ENCODE results near the gene PDXDC1.
"Not testable (repeated sequence)": the region's sequence is repeated elsewhere in the genome, so short reads cannot be mapped to it uniquely, and the experiment has no call there.

The PDXDC1 gene

GRCh38 chr16:15168303-15168702, 193.5 kb downstream of the PDXDC1 start:
- H3K27ac Mint-ChIP-seq; H3K9me3 Mint-ChIP-seq; H3K4me3 Mint-ChIP-seq; ATAC-seq (replicated peaks); H3K4me1 Mint-ChIP-seq; H3K36me3 Mint-ChIP-seq; DNase-seq: not testable (repeated sequence)
- H3K27me3 Mint-ChIP-seq: peaks cover 4 to 19% of the 10 kb centered on the region in 2 donors

- H3K36me3 Mint-ChIP-seq; ATAC-seq (replicated peaks): not testable (repeated sequence)
These were observed 194.3 kb downstream of the PDXDC1 start for GRCh38 chr16:15168953-15169652.

DNA sequence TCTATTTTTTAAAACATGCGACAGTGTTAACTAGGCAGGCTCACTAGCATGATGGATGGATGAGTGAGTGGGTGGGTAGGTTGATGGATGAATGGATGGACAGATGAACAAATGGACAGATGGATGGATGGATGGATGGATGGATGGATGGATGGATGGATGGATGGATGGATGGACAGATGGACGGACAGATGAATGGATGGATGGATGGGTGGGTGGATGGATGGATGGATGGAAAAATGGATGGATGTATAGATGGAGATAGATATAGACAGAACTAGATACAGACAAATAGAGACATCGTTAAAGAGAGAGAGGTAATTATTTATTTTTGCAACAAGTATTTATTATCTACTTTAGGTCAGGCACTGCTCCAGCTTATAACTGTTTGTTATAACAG, 205.1 kb downstream of the PDXDC1 start:
- not testable (repeated sequence) for H3K36me3 Mint-ChIP-seq; H3K4me3 Mint-ChIP-seq; H3K4me1 Mint-ChIP-seq; DNase-seq; H3K9me3 Mint-ChIP-seq; H3K27ac Mint-ChIP-seq; ATAC-seq (replicated peaks)
- peaks cover 6 to 12% of the 10 kb centered on the region in 2 donors for H3K27me3 Mint-ChIP-seq

More at GRCh38 chr16:15168953-15169652, 194.3 kb downstream of the PDXDC1 start:
- H3K9me3 Mint-ChIP-seq, H3K4me1 Mint-ChIP-seq, DNase-seq, H3K4me3 Mint-ChIP-seq, H3K27ac Mint-ChIP-seq: not testable (repeated sequence)
- H3K27me3 Mint-ChIP-seq: peaks cover 4 to 19% of the 10 kb centered on the region in 2 donors

GRCh38 chr16:15180946-15181345, 206.1 kb downstream of the PDXDC1 start:
- DNase-seq, H3K4me1 Mint-ChIP-seq, H3K36me3 Mint-ChIP-seq, H3K4me3 Mint-ChIP-seq, H3K27me3 Mint-ChIP-seq, H3K27ac Mint-ChIP-seq, H3K9me3 Mint-ChIP-seq: not testable (repeated sequence)
- peak; percentile 88 to 89 for ATAC-seq (replicated peaks)

- not testable (repeated sequence) for ATAC-seq (replicated peaks); H3K9me3 Mint-ChIP-seq; H3K4me1 Mint-ChIP-seq; DNase-seq; H3K27me3 Mint-ChIP-seq; H3K27ac Mint-ChIP-seq; H3K4me3 Mint-ChIP-seq; H3K36me3 Mint-ChIP-seq
These were observed 209.2 kb downstream of the PDXDC1 start for GRCh38 chr16:15184000-15184399.

Data from stimulated activated naive B cell treated with anti-CD40 and anti-IgM and Interleukin-4, amounts not matched to agents 10 μg/mL and 1 μg/mL and 100 μg/mL, for 72 hours (primary cell).